ENCODE data around the gene FRMD8. TPM values are rescaled to one million over a fixed set of nuclear protein-coding genes. Genes with fewer than 3 reads are reported as not detected.
A peak's percentile ranks its signal among the peaks of the same experiment; 100 is the strongest.
"Not testable (repeated sequence)": the region's sequence is repeated elsewhere in the genome, so short reads cannot be mapped to it uniquely, and the experiment has no call there.

Gene FRMD8
- total and polyA plus RNA-seq, 8 donors = 15.8 to 31.9 (median 20.7) TPM

DNA sequence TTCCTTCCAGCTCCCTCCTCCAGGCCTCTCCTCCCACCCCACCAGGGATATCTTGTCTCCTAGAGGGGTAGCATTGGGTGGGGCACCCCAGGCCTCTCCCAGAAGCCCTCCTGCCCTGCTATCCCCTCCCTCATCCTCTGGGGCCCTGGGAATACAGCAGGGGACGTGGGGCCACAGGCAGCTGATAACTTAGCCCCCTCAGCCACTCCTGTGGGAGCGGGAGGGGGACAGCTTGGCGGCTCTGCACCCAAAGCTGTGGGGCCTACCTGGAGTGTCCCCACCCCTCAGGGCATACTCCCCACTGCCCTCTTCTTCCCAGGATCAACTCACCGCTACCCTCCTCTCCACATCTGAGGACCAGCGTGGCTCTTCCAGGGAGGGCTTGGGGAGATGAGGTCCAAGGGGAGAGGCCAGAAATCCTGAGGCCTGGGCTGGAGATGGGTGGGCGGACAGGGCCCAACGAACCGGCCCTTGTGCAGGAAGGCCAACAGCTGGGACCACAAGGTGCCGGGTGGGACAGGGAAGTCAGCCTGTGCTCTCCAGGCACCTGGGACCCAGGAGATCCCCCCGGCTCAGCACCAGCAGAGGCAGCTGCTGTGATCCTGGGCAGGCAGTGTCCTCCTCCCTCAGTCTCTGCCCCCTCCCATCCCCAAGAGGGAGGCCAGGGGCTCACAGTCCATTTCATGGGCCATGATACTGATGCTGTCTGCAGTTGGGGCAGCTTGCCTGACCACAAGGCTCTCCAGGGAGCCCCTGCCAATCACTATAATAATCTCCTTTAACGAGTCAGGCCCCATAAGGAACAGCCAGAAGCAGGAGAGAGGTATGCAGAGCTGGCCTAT lies 59.4 kb downstream of the FRMD8 start:
- ATAC-seq = peak; percentile 5
- Histone ChIP-seq H3K36me3 (peaks cover 0 to 53% of the 10 kb centered on the region in 2 donors), H3K27ac (peak overlapping the region in 1 of 2 donors; percentile 53), H3K4me3 (no peak overlapping the region), H3K9me3 (no peaks in the 10 kb centered on the region), H3K4me1 (peaks cover 7 to 31% of the 10 kb centered on the region in 2 donors), H3K27me3 (no peaks in the 10 kb centered on the region)
- TF ChIP-seq, protein P1, sequence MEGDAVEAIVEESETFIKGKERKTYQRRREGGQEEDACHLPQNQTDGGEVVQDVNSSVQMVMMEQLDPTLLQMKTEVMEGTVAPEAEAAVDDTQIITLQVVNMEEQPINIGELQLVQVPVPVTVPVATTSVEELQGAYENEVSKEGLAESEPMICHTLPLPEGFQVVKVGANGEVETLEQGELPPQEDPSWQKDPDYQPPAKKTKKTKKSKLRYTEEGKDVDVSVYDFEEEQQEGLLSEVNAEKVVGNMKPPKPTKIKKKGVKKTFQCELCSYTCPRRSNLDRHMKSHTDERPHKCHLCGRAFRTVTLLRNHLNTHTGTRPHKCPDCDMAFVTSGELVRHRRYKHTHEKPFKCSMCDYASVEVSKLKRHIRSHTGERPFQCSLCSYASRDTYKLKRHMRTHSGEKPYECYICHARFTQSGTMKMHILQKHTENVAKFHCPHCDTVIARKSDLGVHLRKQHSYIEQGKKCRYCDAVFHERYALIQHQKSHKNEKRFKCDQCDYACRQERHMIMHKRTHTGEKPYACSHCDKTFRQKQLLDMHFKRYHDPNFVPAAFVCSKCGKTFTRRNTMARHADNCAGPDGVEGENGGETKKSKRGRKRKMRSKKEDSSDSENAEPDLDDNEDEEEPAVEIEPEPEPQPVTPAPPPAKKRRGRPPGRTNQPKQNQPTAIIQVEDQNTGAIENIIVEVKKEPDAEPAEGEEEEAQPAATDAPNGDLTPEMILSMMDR (IDR thresholded peaks at IDR 0.05) = no peak
- peak in 2 of 4 donors; percentile 52 to 77 for DNase-seq
- intact Hi-C loops (cut with DNase I) = no loop called here

DNA sequence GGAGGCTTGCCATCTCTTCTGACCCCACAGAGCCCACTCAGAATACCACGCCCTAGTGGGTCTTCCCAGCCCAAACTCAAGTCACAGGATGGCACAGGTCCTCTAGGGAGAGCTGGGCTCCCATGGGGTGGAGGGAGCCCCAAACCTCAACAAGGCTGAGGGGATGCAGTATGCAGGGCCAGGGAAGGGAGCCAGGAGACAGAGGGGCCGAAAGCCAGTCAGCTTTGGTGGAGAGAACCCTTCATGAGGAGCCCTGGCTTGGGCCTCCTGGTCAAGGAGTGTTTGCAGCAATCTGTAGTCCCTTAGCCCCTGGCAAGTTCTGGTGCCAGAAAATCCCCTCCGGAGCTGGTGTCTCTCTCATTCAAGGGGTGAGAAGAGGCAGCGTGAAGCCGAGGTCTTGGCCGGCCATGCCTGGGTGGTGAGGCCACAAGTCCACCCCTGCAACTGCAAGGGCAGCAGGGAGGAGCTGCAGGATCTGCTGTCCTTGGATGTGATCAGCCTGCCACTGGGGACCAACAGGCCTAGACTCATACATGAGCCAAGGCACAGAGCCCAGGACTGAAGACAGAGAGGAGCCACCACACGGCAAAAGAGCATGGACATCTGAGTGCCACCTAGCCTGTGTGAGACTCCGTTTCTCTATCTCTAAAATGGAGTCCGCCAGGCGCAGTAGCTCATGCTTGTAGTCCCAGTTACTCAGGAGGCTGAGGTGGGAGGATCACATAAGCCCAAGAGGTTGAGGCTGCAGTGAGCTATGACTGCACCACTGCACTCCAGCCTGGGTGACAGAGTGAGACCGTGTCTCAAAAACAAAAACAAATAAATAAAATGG lies 60.2 kb downstream of the FRMD8 start:
- H3K27ac ChIP-seq = peak overlapping the region in 1 of 2 donors; percentile 53
- peaks cover 7 to 22% of the 10 kb centered on the region in 2 donors for H3K4me1 ChIP-seq
- peak in 2 of 4 donors; percentile 50 to 83 for DNase-seq
- TF ChIP-seq, protein P1 (IDR thresholded peaks at IDR 0.05) = no peak
- intact Hi-C loops (cut with DNase I) = no loop called here
- ATAC-seq = peak; percentile 2
- no peaks in the 10 kb centered on the region for H3K27me3 ChIP-seq
- peaks cover 0 to 45% of the 10 kb centered on the region in 2 donors for H3K36me3 ChIP-seq
- no peaks in the 10 kb centered on the region for H3K9me3 ChIP-seq
- no peak overlapping the region for H3K4me3 ChIP-seq

DNA sequence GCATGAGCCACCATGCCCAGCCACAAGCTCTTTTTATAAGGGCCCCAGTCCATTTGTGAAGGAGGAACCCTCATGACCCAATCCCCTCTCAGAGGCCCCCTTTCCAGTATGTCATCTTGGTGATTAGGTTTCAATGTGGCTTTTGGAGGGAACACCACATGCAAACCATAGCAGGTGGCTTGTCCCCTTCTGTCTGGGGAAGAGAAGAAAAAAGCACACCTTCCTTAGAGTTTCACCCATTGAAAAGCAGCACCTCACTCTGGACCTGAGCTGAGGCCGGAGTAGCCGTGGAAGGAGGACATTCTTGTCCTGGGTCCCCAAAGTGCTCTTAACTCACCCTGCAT lies 61.6 kb downstream of the FRMD8 start:
- Histone ChIP-seq H3K9me3 (no peaks in the 10 kb centered on the region), H3K27ac (peak overlapping the region; percentile 13 to 60), H3K36me3 (peaks cover 0 to 31% of the 10 kb centered on the region in 2 donors), H3K27me3 (no peaks in the 10 kb centered on the region), H3K4me1 (peaks cover 5 to 15% of the 10 kb centered on the region in 2 donors), H3K4me3 (no peak overlapping the region)
- DNase-seq (no peak), ATAC-seq (no peak)
- TF ChIP-seq, protein P1 (IDR thresholded peaks at IDR 0.05) = no peak
- intact Hi-C loops (cut with DNase I) = no loop called here

GRCh38 chr11:65448418-65449105 lies 62.1 kb downstream of the FRMD8 start:
- Histone ChIP-seq H3K9me3 (no peaks in the 10 kb centered on the region), H3K4me3 (no peak overlapping the region), H3K4me1 (peaks cover under 1 to 15% of the 10 kb centered on the region in 2 donors), H3K36me3 (peaks cover 0 to 26% of the 10 kb centered on the region in 2 donors), H3K27me3 (no peaks in the 10 kb centered on the region), H3K27ac (peak overlapping the region; percentile 13 to 60)
- TF ChIP-seq, protein P1 (IDR thresholded peaks at IDR 0.05) = no peak
- ATAC-seq (no peak), DNase-seq (peak in 1 of 4 donors; percentile 41)
- intact Hi-C loops (cut with DNase I) = no loop called here

DNA sequence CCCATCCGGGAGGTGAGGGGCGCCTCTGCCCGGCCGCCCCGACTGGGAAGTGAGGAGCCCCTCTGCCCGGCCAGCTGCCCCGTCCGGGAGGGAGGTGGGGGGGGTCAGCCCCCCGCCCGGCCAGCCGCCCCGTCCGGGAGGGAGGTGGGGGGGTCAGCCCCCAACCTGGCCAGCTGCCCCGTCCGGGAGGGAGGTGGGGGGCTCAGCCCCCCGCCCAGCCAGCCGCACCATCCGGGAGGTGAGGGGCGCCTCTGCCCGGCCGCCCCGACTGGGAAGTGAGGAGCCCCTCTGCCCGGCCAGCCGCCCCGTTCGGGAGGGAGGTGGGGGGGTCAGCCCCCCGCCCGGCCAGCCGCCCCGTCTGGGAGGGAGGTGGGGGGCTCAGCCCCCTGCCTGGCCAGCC lies 64.9 kb downstream of the FRMD8 start:
- H3K4me3 ChIP-seq; H3K27me3 ChIP-seq; H3K9me3 ChIP-seq; H3K27ac ChIP-seq; H3K36me3 ChIP-seq; intact Hi-C loops (cut with DNase I); ATAC-seq: not testable (repeated sequence)
- H3K4me1 ChIP-seq = peaks cover 9 to 31% of the 10 kb centered on the region in 2 donors
- DNase-seq = peak in 1 of 4 donors; percentile 13

GRCh38 chr11:65452259-65452658 lies 65.8 kb downstream of the FRMD8 start:
- H3K4me3 ChIP-seq; H3K36me3 ChIP-seq; H3K9me3 ChIP-seq; H3K27me3 ChIP-seq; intact Hi-C loops (cut with DNase I); ATAC-seq; H3K27ac ChIP-seq; DNase-seq: not testable (repeated sequence)
- peaks cover 9 to 31% of the 10 kb centered on the region in 2 donors for H3K4me1 ChIP-seq
